HG03108 (cell line): Measurements from ENCODE around the gene EPB41.

Source experiments
- ATAC-seq: cut with Tn5 transposase; IDR thresholded peaks from one replicate; pipeline ENCODE4 v1.9.1; 2021; ENCODE audit warnings: moderate library complexity; ENCODE audit not compliant: unreplicated experiment

EPB41 gene

DNA sequence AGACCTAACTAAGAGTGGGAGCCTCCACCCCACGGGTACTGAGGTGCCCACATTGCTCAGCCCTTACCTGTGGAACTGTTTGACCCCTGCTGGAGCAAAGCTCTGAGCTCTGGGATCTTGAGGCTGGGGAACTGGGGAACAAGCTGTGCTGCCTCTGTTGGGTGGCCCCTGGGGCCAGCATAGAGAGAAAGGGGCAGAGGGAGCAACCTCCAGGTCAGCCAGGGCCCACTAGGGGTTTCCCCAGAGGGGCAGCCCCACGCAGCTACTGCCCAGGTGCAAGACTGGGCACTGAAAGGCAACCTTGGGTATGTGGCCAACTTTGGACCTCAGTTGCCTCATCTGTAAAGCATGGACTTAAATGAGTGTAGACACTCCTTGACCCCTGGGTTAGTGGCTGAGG is 23.5 kb upstream of the EPB41 start:
- ATAC-seq, result no peak

- ATAC-seq, result no peak
These were observed 23.1 kb upstream of the EPB41 start for GRCh38 chr1:28891256-28891655.

GRCh38 chr1:28893403-28894102 is 20.8 kb upstream of the EPB41 start:
- no peak for ATAC-seq

- ATAC-seq, result no peak
These were observed 19.6 kb upstream of the EPB41 start for GRCh38 chr1:28894785-28895184.

DNA sequence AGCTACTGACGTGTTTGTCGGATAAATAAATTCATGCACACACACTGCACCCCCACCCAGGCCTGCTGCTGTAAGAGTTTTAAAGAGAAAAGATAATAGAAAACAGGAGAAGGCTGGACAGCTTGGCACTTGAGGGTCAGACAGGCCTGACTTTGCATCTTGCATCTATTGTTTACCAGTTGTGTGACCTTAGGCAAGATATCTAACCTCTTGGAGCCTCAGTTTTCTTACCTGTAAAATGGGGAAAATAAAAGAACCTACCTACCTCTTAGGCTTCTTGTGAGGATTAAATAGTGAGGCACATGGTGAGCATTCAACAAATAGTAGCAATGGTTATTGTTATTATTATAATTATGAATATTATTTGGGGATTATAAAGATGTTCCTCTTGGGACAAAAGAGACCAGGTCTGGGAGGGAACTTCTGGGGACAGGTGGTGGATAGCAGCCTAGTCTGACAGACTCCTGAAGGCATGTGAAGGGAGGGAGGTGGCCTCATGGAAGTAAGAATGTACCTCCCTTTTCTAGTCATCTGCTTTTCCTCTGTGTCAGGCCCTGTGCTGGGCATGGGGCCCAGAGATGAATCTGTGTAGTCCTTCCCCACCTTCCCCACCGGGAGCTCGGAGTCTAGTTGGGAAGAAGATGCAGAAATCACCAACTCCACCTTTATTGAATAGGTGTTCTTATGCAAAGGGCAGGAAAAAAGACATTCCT is 18.3 kb upstream of the EPB41 start:
- ATAC-seq, result no peak

GRCh38 chr1:28896609-28896986 is 17.8 kb upstream of the EPB41 start:
- no peak for ATAC-seq

DNA sequence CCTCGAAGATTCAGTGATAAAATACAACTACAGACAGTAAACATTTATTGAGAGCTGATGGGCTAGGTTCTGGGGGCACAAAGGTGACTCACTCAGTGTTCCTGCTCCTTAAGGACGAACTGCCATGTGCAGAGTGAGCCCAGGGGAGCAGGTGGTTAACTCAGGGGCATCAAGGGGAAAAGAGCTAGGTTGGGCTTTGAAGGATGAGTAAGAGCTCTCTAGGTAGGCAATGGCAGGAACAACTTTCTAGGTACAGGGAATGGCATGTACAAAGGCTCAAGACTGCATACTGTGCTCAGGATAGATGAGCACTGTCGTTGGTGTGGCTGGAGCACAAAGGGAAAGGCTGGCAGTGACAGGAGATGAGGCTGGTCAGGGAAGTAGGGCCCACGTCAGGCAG is 16.6 kb upstream of the EPB41 start:
- no peak for ATAC-seq

DNA sequence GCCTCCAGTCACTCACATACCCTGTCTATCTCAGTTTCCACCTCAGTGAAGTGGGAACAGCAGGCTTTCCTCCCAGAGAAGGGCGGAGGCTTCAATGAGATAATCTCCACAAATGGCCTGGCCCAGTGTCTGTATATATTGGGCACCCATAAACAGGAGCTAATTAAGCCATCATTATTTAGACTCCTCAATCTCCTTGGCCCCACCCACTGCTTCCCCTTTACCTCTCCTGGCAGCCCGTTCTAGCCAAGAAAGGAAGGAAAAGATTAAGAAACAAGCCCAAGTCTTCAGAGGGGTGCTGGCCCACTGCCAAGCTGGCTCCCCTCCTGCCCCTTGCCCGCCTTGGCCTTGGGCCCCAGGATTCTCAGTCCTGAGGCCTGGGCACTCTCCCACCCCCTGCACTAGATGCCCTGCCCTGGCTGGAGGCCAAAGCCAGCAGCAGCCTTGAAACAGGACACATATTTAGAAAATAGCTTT is 15.9 kb upstream of the EPB41 start:
- ATAC-seq, result no peak

DNA sequence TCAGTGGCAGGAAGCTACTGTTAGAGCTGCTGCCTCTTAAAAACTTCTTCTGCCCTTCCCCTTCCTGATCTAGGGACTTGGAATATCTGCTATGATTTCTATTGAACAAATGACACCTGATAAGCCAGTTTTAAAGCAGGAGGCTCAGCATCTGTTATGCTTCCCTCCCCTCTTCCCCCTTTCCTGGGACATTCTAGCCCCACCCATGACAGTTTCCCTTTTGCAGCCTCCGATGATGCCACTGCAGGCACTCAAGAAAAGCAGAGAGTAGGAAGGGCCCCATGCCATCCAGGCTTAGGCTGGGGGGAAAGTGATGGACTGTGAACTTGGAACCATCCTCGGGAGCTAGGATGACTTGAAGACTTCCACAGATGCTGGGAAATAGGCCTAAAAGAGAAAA is 15.1 kb upstream of the EPB41 start:
- ATAC-seq, result no peak

DNA sequence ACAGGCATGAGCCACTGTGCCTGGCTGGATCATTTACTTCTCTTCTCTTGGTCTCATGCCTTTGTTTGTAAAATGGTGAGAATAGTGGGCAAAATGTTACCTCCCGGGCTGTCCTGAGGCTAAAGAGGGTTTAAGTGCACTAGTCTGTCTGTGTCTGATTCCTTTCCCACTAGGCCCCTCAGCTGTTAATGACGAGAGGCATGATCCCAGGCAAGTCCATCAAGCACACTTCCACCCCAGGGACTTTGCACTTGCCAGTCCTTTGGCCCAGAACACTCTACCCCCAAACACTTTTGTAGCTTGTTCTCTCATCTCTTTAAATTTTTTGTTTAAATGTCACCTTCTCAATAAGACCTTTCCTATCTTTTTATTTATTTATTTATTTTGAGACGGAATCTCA is 13.8 kb upstream of the EPB41 start:
- ATAC-seq, result no peak

DNA sequence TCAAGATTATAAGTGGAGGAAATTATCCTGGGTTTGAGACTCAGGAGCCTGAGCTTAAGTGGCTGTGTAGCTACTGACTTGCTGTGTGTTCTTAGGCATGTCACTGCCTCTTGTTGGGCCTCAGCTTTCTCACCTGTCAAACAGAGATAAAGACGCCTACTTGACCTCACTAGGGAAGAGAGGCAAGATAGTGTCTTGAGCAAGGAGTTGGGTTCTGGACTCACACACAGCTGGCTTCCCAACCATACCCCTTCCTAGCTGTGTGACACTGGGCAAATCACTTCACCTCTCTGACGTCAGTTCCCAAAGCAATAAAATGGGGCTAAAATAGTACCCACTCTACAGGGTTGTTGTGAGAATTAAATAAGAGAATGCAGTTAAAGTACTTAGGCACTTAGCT is 11.6 kb upstream of the EPB41 start:
- no peak for ATAC-seq

GRCh38 chr1:28905921-28906666 is 8.3 kb upstream of the EPB41 start:
- ATAC-seq, result no peak

DNA sequence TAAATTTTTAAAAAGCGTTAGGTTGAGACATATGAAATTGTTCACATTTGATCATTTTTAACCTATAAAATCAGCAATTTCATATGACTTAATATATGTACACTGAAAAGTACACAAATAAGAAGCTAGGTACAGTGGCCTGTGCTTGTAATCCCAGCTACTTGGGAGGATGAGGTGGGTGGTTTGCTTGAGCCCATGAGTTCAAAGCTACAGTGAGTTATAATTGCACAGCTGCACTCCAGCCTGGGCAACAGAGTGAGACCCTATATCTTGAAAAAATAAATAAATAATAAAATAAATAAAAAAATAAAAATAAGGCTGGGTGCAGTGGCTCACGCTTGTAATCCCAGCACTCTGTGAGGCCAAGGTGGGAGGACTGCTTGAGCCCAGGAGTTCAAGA is 5.2 kb upstream of the EPB41 start:
- ATAC-seq, result no peak

DNA sequence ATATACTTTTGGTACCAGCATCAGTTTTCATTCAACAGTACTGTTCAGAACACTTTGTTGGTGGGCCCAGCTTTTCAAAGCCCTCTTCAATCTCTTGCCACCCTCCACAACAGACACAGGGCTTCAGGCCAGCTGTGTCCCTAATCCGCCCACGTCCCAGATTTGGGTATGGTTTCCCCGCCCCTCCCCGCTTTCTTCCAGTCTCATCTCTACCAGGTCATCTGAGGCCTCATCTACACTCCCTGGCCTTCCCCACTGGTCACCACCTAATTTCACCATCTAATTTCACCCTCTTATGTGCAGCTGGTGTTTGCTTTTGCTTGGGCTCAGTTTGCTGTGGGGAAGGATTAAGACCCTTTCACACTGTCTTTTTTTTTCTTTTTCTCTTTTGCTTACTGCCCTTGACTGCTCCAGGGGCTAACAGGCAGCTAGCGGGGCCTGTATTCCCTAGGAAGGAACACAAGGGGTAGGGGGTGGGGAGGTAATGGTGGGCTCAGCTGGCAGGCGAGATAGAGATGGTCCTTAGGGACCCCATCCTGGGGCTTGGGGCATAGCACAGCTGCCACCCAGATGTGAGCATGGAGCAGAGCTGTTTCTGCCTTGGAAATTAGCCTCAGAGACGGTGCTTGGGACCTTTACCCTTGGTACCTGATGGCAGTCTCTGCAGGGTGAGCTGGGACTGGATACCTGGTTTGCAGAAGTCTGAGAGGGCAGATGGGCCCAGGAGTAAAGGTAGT is 3.8 kb upstream of the EPB41 start:
- no peak for ATAC-seq

DNA sequence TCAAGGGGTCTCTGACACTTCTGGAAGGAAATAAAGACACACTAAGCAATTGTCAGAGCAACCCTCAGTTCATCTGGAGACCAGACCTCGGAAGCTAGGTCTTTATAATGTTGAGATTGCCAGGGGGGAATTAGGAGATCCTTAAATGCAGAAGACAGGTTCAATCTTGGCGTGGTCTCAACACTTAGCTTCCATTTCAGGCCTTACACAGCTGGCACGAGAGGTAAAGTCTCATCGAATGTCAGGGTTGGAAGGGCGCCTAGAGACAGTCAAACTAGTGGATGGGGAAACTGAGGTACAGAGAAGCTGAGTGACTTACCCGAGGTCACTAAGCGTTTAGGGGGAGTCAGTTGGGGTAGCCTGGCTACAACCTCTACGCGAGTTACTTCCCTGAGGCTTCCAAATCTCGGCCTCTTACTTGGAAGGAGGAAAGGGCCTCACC is 562 bp upstream of the EPB41 start:
- ATAC-seq, result no peak

- no peak for ATAC-seq
These were observed 894 bp downstream of the EPB41 start for GRCh38 chr1:28915031-28915895.

DNA sequence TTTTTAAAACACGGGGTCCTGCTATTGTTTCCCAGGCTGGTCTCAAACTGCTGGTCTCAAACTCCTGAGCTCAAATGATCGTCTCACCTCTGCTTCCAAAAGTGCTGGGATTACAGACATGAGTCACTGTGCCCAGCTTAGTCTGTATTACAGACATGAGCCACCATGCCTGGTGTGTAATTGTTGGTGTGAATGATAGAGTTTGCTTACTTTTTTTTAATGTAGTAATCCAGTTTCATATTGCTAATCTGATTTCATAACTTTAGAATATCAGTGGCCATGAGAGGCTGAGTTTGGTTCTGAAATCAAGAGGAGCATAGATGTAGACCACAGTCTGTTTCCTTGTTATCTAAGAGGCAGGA is 3.4 kb downstream of the EPB41 start:
- no peak for ATAC-seq

GRCh38 chr1:28921286-28921869 is 7.0 kb downstream of the EPB41 start:
- ATAC-seq, result no peak

DNA sequence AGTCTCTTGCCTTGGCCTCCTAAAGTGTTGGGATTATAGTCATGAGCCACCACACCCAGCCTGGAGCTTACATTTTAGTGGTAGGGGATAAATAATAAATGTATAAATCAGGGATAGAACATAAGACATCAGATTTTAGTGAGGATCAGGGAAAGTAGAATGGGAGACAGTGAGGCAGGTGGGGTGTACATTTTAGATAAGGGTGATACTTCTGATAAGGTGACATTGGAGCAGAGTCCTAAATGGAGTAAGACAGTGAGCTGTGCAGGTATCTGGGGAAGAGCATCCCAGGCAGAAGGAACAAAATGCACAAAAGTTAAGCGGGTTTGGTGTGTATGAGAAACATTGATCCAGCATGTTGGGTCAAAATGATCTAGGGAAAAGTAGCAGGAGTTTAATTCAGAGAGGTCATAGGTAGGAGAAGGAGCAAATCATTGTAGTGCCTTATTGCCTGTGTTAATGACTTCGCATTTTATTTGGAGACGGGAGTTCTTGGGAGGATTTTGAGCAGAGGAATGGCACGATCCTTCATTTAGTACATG is 11.1 kb downstream of the EPB41 start:
- no peak for ATAC-seq
